Osteoblast (primary cell): Measurements from ENCODE around the gene CDC34. TPM values are rescaled to one million over a fixed set of nuclear protein-coding genes. Genes with fewer than 3 reads are reported as not detected.

ENCODE experiments used
- DNase-seq: peaks from one replicate; pipeline ENCODE4 v3.0.0; 2011; ENCODE audit warnings: low spot score, mixed read lengths; ENCODE audit not compliant: insufficient read length; ENCODE audit errors: missing footprints
- H2AFZ ChIP-seq: 2 replicates; pipeline ENCODE4 v1.6.0; 2011; ENCODE audit warnings: mild to moderate bottlenecking, low read length
- H3K27ac ChIP-seq: 2 replicates; pipeline ENCODE4 v1.5.1; 2011; ENCODE audit warnings: mild to moderate bottlenecking, low read depth, low read length, moderate library complexity
- H3K27me3 ChIP-seq: 2 replicates; pipeline ENCODE4 v1.6.0; 2012; ENCODE audit warnings: mild to moderate bottlenecking, control low read depth, inconsistent platforms, low read length, moderate library complexity; ENCODE audit not compliant: insufficient read depth
- H3K36me3 ChIP-seq: 2 replicates; pipeline ENCODE4 v1.5.1; 2011; ENCODE audit warnings: mild to moderate bottlenecking, low read length, control low read depth, moderate library complexity; ENCODE audit not compliant: insufficient read depth
- H3K4me1 ChIP-seq: 2 replicates; pipeline ENCODE4 v1.5.1; 2011; ENCODE audit warnings: mild to moderate bottlenecking, low read length, control low read depth, moderate library complexity; ENCODE audit not compliant: insufficient read depth
- H3K4me2 ChIP-seq: 2 replicates; pipeline ENCODE4 v1.6.0; 2011; ENCODE audit warnings: mild to moderate bottlenecking, low read length; ENCODE audit not compliant: insufficient read depth
- H3K4me3 ChIP-seq: fragments of 200-600 bp; sonication (generic); 3 replicates; pipeline ENCODE4 v1.5.1; 2012; ENCODE audit warnings: mild to moderate bottlenecking, low read length, inconsistent platforms; ENCODE audit not compliant: insufficient read depth
- H3K79me2 ChIP-seq: 2 replicates; pipeline ENCODE4 v1.6.0; 2012; ENCODE audit warnings: mild to moderate bottlenecking, low read length, control low read depth, inconsistent platforms; ENCODE audit not compliant: insufficient read depth
- H3K9me3 ChIP-seq: 2 replicates; pipeline ENCODE4 v1.5.1; 2011; ENCODE audit warnings: low read depth, low read length, control low read depth
- H4K20me1 ChIP-seq: 2 replicates; pipeline ENCODE4 v1.6.0; 2012; ENCODE audit warnings: mild to moderate bottlenecking, low read length, control low read depth; ENCODE audit not compliant: insufficient read depth
- CTCF ChIP-seq: IDR thresholded peaks from 2 replicates; pipeline ENCODE4 v1.5.1; 2011; ENCODE audit warnings: mild to moderate bottlenecking, low read depth, low read length, moderate library complexity; ENCODE audit errors: extremely low read depth
- total RNA-seq: library from RNA; depleted of rRNA; stranded (reverse); fragments of >200 nt; gene quantifications from 2 replicates; pipeline ENCODE4 v1.2.3, GENCODE V29; 2012

CDC34 gene
- total RNA-seq, 1 donor, result 32.9 TPM

GRCh38 chr19:484494-484893 lies 47.1 kb upstream of the CDC34 start:
- Histone ChIP-seq H3K4me1 (peaks cover 8% of the 10 kb centered on the region), H3K79me2 (no peaks in the 10 kb centered on the region), H3K27me3 (peaks cover 2% of the 10 kb centered on the region), H3K4me3 (no peak overlapping the region), H3K27ac (no peak overlapping the region), H2AFZ (no peak overlapping the region), H3K4me2 (no peak overlapping the region), H3K36me3 (no peaks in the 10 kb centered on the region), H4K20me1 (no peaks in the 10 kb centered on the region), H3K9me3 (no peaks in the 10 kb centered on the region)
- peak; percentile 21 for DNase-seq
- no peak for TF ChIP-seq CTCF

- Histone ChIP-seq H3K4me3 (no peak overlapping the region), H4K20me1 (no peaks in the 10 kb centered on the region), H3K36me3 (no peaks in the 10 kb centered on the region), H2AFZ (no peak overlapping the region), H3K79me2 (no peaks in the 10 kb centered on the region), H3K27ac (no peak overlapping the region), H3K27me3 (peaks cover 2% of the 10 kb centered on the region), H3K4me1 (peaks cover 14% of the 10 kb centered on the region), H3K4me2 (peak overlapping the region; percentile 55), H3K9me3 (no peaks in the 10 kb centered on the region)
- no peak for TF ChIP-seq CTCF
- peak; percentile 62 for DNase-seq
Observed at GRCh38 chr19:485077-485476, 46.5 kb upstream of the CDC34 start.

- peak overlapping the region; percentile 55 for H3K4me2 ChIP-seq
- H3K36me3 ChIP-seq, result no peaks in the 10 kb centered on the region
- TF ChIP-seq CTCF, result no peak
- DNase-seq, result peak; percentile 97
- peaks cover 2% of the 10 kb centered on the region for H3K27me3 ChIP-seq
- H3K4me3 ChIP-seq, result peak overlapping the region; percentile 39
- no peaks in the 10 kb centered on the region for H3K79me2 ChIP-seq
- no peaks in the 10 kb centered on the region for H4K20me1 ChIP-seq
- H2AFZ ChIP-seq, result peak overlapping the region; percentile 81
- peaks cover 14% of the 10 kb centered on the region for H3K4me1 ChIP-seq
- no peaks in the 10 kb centered on the region for H3K9me3 ChIP-seq
- no peak overlapping the region for H3K27ac ChIP-seq
Observed at GRCh38 chr19:485583-486236, 45.9 kb upstream of the CDC34 start.

GRCh38 chr19:488505-489417 lies 42.8 kb upstream of the CDC34 start:
- peak overlapping the region; percentile 89 for H3K4me2 ChIP-seq
- no peaks in the 10 kb centered on the region for H3K9me3 ChIP-seq
- H3K4me1 ChIP-seq, result peaks cover 14% of the 10 kb centered on the region
- peak overlapping the region; percentile 81 for H2AFZ ChIP-seq
- H3K36me3 ChIP-seq, result no peaks in the 10 kb centered on the region
- H3K27ac ChIP-seq, result peak overlapping the region; percentile 72
- peaks cover 2% of the 10 kb centered on the region for H3K27me3 ChIP-seq
- no peak for TF ChIP-seq CTCF
- peak; percentile 100 for DNase-seq
- H3K4me3 ChIP-seq, result peak overlapping the region; percentile 88
- no peaks in the 10 kb centered on the region for H4K20me1 ChIP-seq
- H3K79me2 ChIP-seq, result no peaks in the 10 kb centered on the region
